ENCODE data around the gene TAGLN2.

DNA sequence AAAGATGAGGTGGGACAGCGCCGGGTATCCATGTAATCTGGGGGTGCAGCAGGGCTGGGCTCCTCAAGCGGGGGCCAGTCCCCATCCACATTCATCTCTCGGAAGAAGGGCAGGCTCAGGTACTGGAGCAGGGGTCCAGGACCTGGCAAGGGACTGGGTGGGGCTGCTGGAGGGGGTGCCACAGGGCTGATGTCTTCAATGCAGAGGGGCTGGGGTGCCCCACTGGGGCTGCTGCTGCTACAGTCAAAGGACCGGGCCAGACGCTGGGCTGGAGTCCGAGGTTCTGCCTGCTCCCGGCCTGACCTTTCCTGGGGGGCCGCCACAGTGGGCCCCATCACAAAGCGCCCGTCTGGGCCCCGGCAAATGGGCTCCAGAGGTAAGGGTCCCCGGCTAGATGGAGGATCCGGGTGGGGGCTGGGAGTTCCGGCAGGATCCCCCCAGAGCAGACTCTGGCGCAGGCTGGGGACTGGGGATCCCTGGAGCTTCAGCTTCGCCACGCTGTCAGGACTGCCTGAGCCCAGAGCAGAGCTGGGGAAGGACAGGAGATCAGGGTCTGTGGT, 3.3 kb upstream of the TAGLN2 start:
- no peak for TF ChIP-seq POLR2A (IDR thresholded peaks at IDR 0.05)
- no peak for TF ChIP-seq CTCF (IDR thresholded peaks at IDR 0.05)

Measured in prostate gland (tissue), 2 donors.